NOMO-1 treated with DMSO at 0.1 percent for 48 hours (cell line): ENCODE measurements around the gene MARK3.

ENCODE experiments used
- DNase-seq: peaks from one replicate; lab custom pipeline; 2025; ENCODE audit not compliant: unreplicated experiment; lab: John Stamatoyannopoulos, UW

The MARK3 gene

DNA sequence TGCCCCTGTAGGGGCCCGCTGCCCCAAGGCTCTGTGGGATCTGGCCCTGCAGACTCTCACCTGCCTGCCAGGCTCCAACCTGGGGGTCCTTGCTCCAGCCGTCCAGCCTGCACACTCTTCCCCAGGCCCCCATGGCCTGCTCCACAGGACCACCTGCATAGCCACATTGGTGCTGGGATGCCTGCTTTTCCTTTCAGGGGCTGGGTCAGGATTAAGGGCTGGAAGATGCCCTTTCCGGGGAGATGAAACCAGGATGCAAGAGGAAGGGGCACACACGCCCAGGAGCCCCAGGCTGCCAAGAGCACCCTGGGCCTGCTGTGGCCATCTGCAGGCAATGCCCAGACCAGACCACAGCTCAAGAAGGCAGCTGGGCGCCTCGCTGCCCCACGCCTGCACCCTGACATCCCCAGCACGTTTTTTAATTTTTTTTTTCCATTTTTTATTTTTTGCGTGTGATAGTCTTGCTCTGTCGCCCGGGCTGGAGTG is 162.3 kb downstream of the MARK3 start:
- no peak for DNase-seq

- no peak for DNase-seq
These were observed 162.8 kb downstream of the MARK3 start for GRCh38 chr14:103547941-103548462.

GRCh38 chr14:103548463-103549351 is 163.5 kb downstream of the MARK3 start:
- DNase-seq = no peak

DNA sequence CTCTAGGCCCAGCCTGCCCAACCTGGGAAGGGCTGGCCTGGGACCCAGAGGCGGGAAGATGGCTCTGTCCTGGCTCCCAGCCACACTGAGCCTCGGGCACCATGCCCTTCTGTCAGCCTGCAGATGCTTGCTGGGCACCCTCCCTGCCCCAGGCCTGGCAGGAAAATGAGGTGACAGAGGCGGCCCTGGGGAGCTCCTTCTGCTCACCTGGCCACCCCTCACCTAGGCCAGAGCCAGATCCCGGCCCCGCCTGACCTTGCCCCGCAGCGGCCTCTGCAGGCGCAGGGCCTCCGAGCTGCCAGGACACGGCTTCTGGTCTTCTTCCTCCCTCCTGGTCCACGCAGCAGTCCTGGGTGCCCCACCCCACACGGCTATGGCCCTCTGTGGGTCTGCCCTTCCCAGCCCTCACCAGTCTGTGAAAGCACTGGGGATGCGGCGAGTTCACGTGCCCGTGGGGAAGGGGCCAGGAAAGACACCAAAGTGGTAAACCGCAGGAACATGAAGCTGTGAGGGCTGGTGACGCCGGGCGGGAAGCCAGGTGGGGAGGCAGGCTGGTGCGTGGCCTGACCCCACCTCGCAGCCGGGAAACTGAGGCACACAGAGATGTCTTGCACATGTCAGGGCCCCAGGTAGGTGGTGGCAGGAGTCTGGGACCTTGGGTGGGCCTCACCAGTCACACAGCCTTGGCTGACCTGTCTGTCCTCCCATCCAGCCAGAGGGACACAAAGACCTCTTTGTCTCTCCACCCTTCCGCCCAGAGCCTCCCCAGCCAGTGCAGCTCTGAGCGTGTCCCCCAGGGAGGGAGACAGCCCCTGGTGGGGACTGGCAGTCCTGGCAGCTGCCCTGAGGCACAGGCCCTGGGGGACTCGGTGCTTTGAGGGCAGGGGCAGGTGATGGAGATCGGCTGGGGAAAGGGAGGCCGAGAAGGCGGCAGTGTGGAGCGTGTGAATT is 164.4 kb downstream of the MARK3 start:
- DNase-seq = no peak

DNA sequence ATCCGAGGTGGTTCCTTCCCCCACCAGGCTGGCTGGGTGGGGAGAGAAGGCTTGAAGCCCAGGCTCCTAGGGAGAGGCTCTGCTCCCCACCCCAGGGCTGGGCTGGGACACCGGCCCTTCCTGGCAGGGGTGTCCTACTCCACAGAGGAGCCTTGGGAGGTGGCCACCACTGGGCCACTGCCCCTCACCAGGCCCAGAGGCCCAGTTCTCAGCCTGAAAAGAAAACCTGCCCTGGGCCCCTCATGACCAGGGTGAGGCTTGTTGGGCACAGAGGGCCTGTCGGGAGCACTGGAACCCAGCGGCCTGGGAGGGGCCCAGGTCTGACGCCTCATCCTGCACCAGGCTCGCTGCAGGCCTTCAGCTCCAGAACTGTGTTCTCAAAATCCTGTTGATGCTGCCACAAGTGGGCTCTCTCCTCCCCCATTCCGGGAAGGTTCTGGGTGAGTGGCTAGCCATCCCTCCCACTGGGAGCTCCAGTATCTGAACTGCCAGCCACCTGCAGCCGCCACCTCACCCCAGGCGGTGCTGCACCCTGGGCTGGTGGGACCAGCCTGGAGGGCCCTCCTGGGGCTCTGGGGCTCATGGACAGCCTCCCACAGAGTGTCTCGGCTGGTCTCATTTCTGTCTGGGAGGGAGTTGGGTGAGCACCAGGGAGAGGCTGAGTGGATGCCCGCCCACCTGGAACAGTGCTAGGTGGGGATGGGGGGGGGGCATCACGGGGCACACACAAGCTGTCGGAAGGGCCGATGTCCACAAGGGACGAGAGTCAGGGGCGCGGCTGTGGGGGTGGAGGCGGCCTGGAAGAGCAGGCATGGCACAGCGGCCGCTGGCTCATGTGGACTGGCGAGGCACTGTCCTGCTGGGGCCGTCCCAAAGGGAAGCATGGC is 165.5 kb downstream of the MARK3 start:
- no peak for DNase-seq

DNA sequence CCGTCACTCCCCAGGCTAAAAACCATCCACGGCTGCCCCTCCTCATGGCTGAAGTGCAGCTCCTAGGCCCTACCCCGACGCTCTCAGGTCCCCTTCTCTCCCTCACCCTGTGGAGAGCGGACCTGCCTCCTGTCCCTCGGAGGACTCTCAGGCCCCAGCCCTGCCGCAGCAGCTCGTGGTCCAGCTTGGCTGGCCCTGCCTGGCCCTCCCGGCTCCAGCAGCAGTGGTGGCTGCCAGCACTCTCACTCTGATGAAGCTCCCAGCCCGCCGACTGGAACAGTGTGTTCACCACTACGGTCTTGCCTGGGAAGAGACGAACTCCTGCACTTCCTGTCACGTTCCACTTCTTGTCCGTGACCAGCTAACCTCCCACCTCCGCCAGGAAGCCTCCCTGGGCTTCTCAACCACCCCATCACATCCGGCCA is 166.1 kb downstream of the MARK3 start:
- no peak for DNase-seq

GRCh38 chr14:103552011-103552845 is 167.0 kb downstream of the MARK3 start:
- DNase-seq = no peak

DNA sequence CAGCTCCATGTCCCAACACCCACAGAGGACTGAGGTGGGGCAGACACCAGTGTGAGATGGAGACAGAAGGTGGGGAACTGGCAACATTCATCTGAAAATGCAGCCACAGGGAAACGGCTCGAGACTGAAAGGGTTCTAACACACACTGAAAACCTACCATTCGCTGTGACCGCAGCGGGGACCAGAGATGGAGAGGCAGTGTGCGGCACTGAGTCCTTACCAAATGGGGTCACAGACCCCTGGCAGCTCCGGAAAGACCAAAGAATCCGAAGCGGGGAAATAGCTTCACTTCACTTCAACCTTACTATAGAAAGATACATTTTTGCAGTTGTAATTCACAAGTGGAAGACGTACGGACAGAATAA is 167.6 kb downstream of the MARK3 start:
- no peak for DNase-seq
